Ishikawa (cell line): ENCODE measurements around the gene CDC42BPB.
A peak's percentile ranks its signal among the peaks of the same experiment; 100 is the strongest.

Experiments used
- CEBPB ChIP-seq: IDR thresholded peaks from 2 replicates; pipeline ENCODE4 v1.6.1; 2012
- CREB1 ChIP-seq: IDR thresholded peaks from 2 replicates; pipeline ENCODE4 v1.6.1; 2012; ENCODE audit warnings: low read depth
- EGR1 ChIP-seq: IDR thresholded peaks from 2 replicates; pipeline ENCODE4 v1.6.1; 2012
- EP300 ChIP-seq: IDR thresholded peaks from 2 replicates; pipeline ENCODE4 v1.6.1; 2012; ENCODE audit warnings: borderline replicate concordance
- FOXM1 ChIP-seq: IDR thresholded peaks from 2 replicates; pipeline ENCODE4 v1.6.1; 2012; ENCODE audit warnings: low read depth, borderline replicate concordance
- NFIC ChIP-seq: IDR thresholded peaks from 2 replicates; pipeline ENCODE4 v1.6.1; 2012
- RAD21 ChIP-seq: IDR thresholded peaks from 2 replicates; pipeline ENCODE4 v1.6.1; 2012; ENCODE audit warnings: low read depth
- TAF1 ChIP-seq: IDR thresholded peaks from 2 replicates; pipeline ENCODE4 v1.6.1; 2012; ENCODE audit warnings: low read depth, mild to moderate bottlenecking
- TCF12 ChIP-seq: IDR thresholded peaks from 2 replicates; pipeline ENCODE4 v1.6.1; 2012; ENCODE audit warnings: low read depth
- TEAD4 ChIP-seq: IDR thresholded peaks from 2 replicates; pipeline ENCODE4 v1.6.1; 2012
- YY1 ChIP-seq: IDR thresholded peaks from 2 replicates; pipeline ENCODE4 v1.6.1; 2012; ENCODE audit warnings: low read depth
- ZBTB7A ChIP-seq: IDR thresholded peaks from 2 replicates; pipeline ENCODE4 v1.6.1; 2012; ENCODE audit warnings: low read depth
- TF ChIP-seq, protein P1 (sequence below): IDR thresholded peaks from 2 replicates; pipeline ENCODE4 v1.6.1; 2012; ENCODE audit warnings: low read depth, mild to moderate bottlenecking
- TF ChIP-seq, protein P2 (sequence below): IDR thresholded peaks from 2 replicates; pipeline ENCODE4 v1.6.1; 2012
- TF ChIP-seq, protein P3 (sequence below): IDR thresholded peaks from 2 replicates; pipeline ENCODE4 v1.6.1; 2012

Gene CDC42BPB, protein sequence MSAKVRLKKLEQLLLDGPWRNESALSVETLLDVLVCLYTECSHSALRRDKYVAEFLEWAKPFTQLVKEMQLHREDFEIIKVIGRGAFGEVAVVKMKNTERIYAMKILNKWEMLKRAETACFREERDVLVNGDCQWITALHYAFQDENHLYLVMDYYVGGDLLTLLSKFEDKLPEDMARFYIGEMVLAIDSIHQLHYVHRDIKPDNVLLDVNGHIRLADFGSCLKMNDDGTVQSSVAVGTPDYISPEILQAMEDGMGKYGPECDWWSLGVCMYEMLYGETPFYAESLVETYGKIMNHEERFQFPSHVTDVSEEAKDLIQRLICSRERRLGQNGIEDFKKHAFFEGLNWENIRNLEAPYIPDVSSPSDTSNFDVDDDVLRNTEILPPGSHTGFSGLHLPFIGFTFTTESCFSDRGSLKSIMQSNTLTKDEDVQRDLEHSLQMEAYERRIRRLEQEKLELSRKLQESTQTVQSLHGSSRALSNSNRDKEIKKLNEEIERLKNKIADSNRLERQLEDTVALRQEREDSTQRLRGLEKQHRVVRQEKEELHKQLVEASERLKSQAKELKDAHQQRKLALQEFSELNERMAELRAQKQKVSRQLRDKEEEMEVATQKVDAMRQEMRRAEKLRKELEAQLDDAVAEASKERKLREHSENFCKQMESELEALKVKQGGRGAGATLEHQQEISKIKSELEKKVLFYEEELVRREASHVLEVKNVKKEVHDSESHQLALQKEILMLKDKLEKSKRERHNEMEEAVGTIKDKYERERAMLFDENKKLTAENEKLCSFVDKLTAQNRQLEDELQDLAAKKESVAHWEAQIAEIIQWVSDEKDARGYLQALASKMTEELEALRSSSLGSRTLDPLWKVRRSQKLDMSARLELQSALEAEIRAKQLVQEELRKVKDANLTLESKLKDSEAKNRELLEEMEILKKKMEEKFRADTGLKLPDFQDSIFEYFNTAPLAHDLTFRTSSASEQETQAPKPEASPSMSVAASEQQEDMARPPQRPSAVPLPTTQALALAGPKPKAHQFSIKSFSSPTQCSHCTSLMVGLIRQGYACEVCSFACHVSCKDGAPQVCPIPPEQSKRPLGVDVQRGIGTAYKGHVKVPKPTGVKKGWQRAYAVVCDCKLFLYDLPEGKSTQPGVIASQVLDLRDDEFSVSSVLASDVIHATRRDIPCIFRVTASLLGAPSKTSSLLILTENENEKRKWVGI (N-terminal part only)

DNA sequence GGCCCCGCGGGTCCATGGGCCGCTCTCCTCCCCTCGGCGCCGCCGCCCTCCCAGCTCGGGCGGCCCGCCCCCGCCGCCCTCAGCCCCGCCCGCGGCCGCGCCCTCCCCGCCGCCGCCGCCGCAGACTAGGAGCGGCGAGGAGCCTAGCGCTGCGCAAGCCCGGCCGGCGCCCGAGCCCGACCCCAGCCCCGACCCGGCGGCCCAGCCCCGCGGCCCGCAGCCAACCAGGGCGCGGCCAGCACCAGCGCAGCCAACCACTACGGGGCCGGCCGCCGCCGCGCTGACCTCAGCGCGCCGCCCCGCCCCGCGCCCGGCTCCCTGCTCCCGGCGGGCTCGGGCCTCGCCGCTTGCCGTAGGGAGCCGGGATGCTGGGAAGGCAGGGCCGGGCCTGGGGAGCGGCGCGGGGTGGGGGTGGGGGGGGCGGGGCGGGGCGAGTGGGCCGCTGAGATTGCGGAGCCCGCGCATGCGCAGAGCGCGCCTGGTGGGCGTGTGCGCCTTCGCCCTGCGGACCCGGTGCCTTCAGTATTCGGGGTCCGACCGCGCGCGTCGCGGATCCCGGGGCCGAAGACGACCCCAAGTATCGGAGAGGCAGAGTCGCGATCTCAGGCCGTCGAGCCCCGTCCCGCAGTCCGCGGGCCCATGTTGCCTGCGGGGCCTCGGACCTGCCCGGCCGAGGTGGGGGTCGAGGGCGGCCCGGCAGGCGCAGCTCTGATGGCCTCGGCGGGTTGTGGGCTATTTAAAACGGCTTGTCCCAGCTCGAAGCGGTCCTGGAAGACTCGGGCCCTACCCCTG is at the start of gene CDC42BPB:
Gene CDC42BPB (minus strand): TSS at position 178 of the 792 bp plus-strand sequence. CDS start 376 bp downstream, outside the sequence.
- TF ChIP-seq TAF1 (peak; percentile 26; the same call in 1 of the 2 replicates), EP300 (no peak), NFIC (no peak), YY1 (no peak), TCF12 (no peak), RAD21 (no peak), EGR1 (peak; percentile 7; the same call in 1 of the 2 replicates)
- TF ChIP-seq, protein P1, sequence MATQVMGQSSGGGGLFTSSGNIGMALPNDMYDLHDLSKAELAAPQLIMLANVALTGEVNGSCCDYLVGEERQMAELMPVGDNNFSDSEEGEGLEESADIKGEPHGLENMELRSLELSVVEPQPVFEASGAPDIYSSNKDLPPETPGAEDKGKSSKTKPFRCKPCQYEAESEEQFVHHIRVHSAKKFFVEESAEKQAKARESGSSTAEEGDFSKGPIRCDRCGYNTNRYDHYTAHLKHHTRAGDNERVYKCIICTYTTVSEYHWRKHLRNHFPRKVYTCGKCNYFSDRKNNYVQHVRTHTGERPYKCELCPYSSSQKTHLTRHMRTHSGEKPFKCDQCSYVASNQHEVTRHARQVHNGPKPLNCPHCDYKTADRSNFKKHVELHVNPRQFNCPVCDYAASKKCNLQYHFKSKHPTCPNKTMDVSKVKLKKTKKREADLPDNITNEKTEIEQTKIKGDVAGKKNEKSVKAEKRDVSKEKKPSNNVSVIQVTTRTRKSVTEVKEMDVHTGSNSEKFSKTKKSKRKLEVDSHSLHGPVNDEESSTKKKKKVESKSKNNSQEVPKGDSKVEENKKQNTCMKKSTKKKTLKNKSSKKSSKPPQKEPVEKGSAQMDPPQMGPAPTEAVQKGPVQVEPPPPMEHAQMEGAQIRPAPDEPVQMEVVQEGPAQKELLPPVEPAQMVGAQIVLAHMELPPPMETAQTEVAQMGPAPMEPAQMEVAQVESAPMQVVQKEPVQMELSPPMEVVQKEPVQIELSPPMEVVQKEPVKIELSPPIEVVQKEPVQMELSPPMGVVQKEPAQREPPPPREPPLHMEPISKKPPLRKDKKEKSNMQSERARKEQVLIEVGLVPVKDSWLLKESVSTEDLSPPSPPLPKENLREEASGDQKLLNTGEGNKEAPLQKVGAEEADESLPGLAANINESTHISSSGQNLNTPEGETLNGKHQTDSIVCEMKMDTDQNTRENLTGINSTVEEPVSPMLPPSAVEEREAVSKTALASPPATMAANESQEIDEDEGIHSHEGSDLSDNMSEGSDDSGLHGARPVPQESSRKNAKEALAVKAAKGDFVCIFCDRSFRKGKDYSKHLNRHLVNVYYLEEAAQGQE = no peak
- TF ChIP-seq, protein P2, sequence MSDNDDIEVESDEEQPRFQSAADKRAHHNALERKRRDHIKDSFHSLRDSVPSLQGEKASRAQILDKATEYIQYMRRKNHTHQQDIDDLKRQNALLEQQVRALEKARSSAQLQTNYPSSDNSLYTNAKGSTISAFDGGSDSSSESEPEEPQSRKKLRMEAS = peak; percentile 88

DNA sequence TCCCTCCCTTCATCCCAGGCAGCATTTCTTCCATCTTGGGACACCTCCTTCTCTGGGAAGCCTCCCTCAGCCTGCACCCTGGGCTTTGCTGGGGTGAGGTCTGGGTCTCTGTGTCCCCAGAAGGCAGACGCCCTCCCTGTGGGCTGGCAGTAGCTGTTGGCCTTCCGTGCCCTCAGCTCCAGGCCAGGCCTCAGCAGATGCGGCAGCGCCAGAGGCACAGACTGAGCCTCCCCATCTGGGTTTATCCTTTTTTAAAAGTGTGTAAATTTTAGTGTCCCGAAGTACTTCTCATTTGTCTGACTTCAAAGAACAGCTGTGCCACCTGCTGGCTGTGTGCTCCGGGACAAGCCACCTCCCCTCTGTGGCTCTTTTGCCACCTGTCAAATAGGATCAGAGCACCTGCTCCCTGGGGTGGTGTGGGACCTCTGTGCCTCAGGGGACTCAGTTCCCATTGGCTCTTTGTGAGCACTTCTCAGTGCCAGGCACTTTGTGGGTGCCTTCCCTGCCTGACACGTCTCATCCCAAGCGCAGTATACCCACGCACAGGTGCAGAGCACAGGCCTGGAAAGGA is 48.3 kb upstream of the CDC42BPB start:
- no peak for TF ChIP-seq TEAD4
- TF ChIP-seq NFIC = no peak
- TF ChIP-seq RAD21 = peak; percentile 23; the same call in 1 of the 2 replicates
- TF ChIP-seq TAF1 = no peak
- no peak for TF ChIP-seq EGR1
- TF ChIP-seq CREB1 = no peak
- TF ChIP-seq YY1 = no peak
- no peak for TF ChIP-seq ZBTB7A

DNA sequence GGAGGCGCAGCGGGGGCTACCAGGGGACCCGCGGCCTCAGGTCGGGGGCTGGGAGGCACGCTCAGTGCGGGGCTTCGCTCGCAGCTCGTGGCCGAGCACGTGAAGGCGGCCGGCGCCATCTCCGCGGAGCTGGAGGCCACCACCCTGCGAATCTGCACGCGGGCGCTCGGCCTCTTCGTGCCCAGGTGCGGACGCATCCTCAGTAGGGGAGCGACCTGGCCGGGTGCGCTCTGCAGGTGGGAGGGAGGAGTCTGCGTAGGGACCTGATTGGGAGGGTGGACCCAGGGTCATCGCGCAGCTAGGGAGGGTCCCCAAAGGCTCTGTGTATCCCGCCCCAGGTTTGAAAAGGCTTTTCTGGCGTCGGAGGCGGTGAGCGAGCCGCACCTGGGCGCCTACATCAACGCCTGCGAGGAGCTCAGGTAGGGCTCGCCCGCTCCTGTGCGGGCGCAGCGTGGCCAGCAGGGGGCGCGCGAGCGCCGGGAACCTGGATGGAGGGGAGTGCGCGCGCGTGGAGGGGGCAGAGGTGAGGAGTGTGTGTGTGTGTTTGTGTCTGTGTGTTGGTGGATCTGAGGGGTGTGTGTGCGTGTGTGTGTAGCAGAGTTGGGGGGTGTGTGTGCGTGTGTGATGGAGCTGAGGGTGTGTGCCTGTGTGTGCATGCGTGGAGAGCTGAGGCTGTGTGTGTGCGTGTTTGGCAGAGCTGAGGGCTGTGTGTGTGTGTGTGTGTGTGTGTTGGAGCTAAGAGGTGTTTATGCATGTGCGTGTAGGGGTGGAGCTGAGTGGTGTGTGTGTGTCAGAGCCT is 47.5 kb upstream of the CDC42BPB start:
- no peak for TF ChIP-seq NFIC
- peak; percentile 95 for TF ChIP-seq RAD21
- TF ChIP-seq TCF12 = 0 out of 2 replicates have a peak, but pooled peaks have one; percentile 31
- 0 out of 2 replicates have a peak, but pooled peaks have one; percentile 9 for TF ChIP-seq EP300
- TF ChIP-seq, protein P2 = peak; percentile 74
- TF ChIP-seq TEAD4 = no peak

DNA sequence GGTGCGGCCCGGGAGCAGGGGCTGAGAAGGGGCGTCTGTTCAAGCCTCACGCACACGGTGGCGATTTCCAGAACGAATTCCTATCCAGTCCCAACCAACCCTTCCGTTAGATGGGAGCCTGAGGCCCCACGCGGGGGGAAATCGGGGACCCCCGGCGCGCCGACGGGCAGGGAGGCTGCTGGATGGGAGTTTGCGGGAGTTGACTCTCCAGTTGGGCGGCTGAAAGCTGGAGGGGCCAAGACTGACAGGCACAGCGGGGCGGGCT is 47.0 kb upstream of the CDC42BPB start:
- no peak for TF ChIP-seq TAF1
- no peak for TF ChIP-seq RAD21
- TF ChIP-seq, protein P2 = no peak
- TF ChIP-seq YY1 = no peak
- no peak for TF ChIP-seq FOXM1
- TF ChIP-seq, protein P1 = no peak
- no peak for TF ChIP-seq EP300
- no peak for TF ChIP-seq TEAD4
- TF ChIP-seq EGR1 = no peak
- TF ChIP-seq CREB1 = no peak
- TF ChIP-seq, protein P3, sequence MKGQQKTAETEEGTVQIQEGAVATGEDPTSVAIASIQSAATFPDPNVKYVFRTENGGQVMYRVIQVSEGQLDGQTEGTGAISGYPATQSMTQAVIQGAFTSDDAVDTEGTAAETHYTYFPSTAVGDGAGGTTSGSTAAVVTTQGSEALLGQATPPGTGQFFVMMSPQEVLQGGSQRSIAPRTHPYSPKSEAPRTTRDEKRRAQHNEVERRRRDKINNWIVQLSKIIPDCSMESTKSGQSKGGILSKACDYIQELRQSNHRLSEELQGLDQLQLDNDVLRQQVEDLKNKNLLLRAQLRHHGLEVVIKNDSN = no peak
- TF ChIP-seq ZBTB7A = no peak
- no peak for TF ChIP-seq CEBPB
- no peak for TF ChIP-seq TCF12
- TF ChIP-seq NFIC = no peak
